Adrenal gland (tissue), 12 donors: ENCODE data around the gene CABP2. TPM values are rescaled to one million over a fixed set of nuclear protein-coding genes. Genes with fewer than 3 reads are reported as not detected.

ENCODE experiments used
- DNase-seq, 7 donors: peaks; one replicate each; pipeline ENCODE4 v3.0.0-alpha.2; 2019 to 2020
- H3K27ac ChIP-seq, 5 donors: fragments of 200-600 bp; sonication (generic) in 4 of 5; 1 replicate in 3 of 5; 2 replicates in 2 of 5; pipeline versions ENCODE4 v1.5.1 to v1.8.0; 2016 to 2020; ENCODE audit warnings: mild to moderate bottlenecking in 1 of 5
- H3K27me3 ChIP-seq: fragments of 200-600 bp; 2 replicates; pipeline ENCODE4 v1.8.0; 2021
- H3K36me3 ChIP-seq, 2 donors: fragments of 200-600 bp; replicated peaks in 1 of 2; 1 replicate in 1 of 2; 2 replicates in 1 of 2; pipeline versions ENCODE4 v1.5.1 to v1.8.0; 2018 to 2022
- H3K4me1 ChIP-seq, 2 donors: fragments of 200-600 bp; replicated peaks in 1 of 2; 1 replicate in 1 of 2; 2 replicates in 1 of 2; pipeline versions ENCODE4 v1.5.1 to v1.8.0; 2018 to 2021
- H3K4me3 ChIP-seq, 4 donors: fragments of 200-600 bp; sonication (generic) in 3 of 4; one replicate each; pipeline ENCODE4 v1.5.1; 2016 to 2018
- H3K9me3 ChIP-seq, 3 donors: fragments of 200-600 bp; sonication (generic) in 1 of 3; replicated peaks in 1 of 3; 1 replicate in 2 of 3; 2 replicates in 1 of 3; pipeline versions ENCODE4 v1.5.1 to v1.8.0; 2016 to 2021
- POLR2A ChIP-seq, 2 donors: fragments of 450-650 bp; IDR thresholded peaks; one replicate each; pipeline ENCODE4 v1.6.1; 2017; ENCODE audit warnings: antibody characterized with exemption in 2 of 2, mild to moderate bottlenecking in 2 of 2, moderate library complexity in 1 of 2
- WGBS, 4 donors: extraction: QIAGEN DNeasy Blood & Tissue Kit in 2 of 4; methylation state at CpG; one replicate each; pipeline versions ENCODE4 v1.1.5 to v1.1.7; 2013 to 2017; 5-methylcytosine and 5-hydroxymethylcytosine counted together
- intact Hi-C, 2 donors: fragments of 100-400 bp; cut with DNase I; formaldehyde crosslinking; loops; one replicate each; pipeline versions ENCODE4 v1.14.1 to v1.15.0; 2022 to 2023
- polyA plus RNA-seq, 3 donors: library from polyadenylated mRNA; stranded (reverse); fragments of 200-250 nt in 2 of 3; fragments of 350-450 nt in 1 of 3; fragmentation: Illumina TruSeq in 1 of 3; extraction: RNeasy Lipid Tissue Mini Kit (QIAGEN cat#74804) in 1 of 3; gene quantifications; one replicate each; pipeline ENCODE4 v1.2.3, GENCODE V29; 2013 to 2014
- total RNA-seq, 9 donors: library from RNA; depleted of rRNA in 4 of 9; stranded (reverse); fragments of >200 nt in 4 of 9; fragments of 120-200 nt in 1 of 9; fragmentation: NEBNext Ultra II Directional in 1 of 9; extraction: Animal tissue kit (Norgen Biotek cat#: 25700) in 1 of 9; gene quantifications; one replicate each; pipeline versions ENCODE4 v1.1.0 to v1.2.4, GENCODE V29; 2013 to 2023
- TF ChIP-seq, protein P1 (sequence below), 6 experiments: fragments of 450-650 bp in 4 of 6; fragments of 200-600 bp in 2 of 6; sonication (generic) in 1 of 6; IDR thresholded peaks; 1 replicate in 5 of 6; 2 replicates in 1 of 6; pipeline versions ENCODE4 v1.5.1 to v1.8.0; 2016 to 2021; ENCODE audit warnings: antibody characterized with exemption in 6 of 6, mild to moderate bottlenecking in 2 of 6, moderate library complexity in 1 of 6
- donor health status: healthy with polysubstance abuse.
- donor health status: Bipolar disorder and iron deficiency.
- donor health status: DM: yes; HTN: yes; CAD: no.
- donor health status: DM: no; HTN: no; CAD: no.
- donor health status: DM: no; HTN: no; CAD: no.
- donor health status: DM: yes; HTN: yes; CAD: no.

The CABP2 gene
- total and polyA plus RNA-seq, 12 donors = not detected

DNA sequence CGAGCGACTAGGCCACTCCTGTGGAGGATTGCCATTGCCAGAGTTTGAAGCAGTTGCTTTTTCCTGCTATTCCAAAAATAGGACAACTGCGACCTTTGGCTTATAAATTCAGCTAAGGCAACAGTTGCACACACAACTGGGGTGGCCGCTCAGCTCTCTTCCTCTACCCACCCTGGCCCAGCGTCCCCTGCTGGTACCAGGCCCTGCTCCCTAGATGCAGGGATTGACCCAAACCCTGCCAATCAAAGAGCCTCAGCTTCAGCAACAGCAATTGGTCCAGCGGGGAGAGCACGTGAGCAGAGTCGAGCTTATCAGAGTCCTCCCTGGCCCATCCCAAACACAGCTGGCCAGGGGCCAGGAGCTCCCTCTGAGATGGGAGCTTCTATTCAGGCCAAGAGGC, 22.0 kb upstream of the CABP2 start:
- Histone ChIP-seq H3K4me3 (no peak overlapping the region), H3K4me1 (no peaks in the 10 kb centered on the region), H3K36me3 (no peaks in the 10 kb centered on the region), H3K27ac (peak overlapping the region in 1 of 5 donors; percentile 16), H3K27me3 (no peaks in the 10 kb centered on the region), H3K9me3 (no peaks in the 10 kb centered on the region)
- peak in 5 of 7 donors; percentile 30 to 55 (median 35) for DNase-seq
- 40 to 65% (median 60%) methylated on average over 6 to 8 of the region's 8 CpGs for WGBS, 4 donors
- intact Hi-C loops = no loop called here
- TF ChIP-seq, protein P1, sequence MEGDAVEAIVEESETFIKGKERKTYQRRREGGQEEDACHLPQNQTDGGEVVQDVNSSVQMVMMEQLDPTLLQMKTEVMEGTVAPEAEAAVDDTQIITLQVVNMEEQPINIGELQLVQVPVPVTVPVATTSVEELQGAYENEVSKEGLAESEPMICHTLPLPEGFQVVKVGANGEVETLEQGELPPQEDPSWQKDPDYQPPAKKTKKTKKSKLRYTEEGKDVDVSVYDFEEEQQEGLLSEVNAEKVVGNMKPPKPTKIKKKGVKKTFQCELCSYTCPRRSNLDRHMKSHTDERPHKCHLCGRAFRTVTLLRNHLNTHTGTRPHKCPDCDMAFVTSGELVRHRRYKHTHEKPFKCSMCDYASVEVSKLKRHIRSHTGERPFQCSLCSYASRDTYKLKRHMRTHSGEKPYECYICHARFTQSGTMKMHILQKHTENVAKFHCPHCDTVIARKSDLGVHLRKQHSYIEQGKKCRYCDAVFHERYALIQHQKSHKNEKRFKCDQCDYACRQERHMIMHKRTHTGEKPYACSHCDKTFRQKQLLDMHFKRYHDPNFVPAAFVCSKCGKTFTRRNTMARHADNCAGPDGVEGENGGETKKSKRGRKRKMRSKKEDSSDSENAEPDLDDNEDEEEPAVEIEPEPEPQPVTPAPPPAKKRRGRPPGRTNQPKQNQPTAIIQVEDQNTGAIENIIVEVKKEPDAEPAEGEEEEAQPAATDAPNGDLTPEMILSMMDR (IDR thresholded peaks at IDR 0.05) = no peak
- TF ChIP-seq POLR2A (IDR thresholded peaks at IDR 0.05) = no peak

DNA sequence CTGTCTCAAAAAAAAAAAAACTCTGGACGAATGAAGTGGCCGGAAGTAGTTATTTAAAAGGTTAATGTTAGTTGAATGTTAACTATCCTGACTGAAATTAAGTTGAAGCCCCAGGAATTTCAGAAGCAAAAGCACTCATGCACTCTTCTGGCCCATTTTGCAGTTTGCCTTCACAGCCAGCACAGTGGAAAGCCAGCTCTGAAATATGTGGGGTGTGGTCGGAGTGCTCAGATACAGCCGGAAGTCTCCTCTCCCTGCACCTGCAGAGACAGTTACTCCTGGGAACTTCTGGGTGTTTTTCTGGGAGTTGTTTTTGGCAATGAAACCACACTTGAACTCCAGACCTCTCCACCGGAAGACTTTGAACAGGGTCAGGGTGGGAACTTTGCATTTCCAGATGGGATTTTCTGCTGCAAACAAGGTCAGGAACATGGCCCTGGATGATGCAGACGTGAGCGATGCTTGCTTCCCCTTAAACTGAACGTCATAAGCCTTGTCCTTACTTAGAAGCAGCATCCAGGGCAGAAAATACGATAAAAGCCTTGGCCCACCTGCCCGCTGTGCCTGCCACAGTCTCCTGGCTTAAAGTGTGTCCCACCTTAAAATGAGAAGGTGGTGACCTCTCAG, 21.5 kb upstream of the CABP2 start:
- H3K4me1 ChIP-seq = no peaks in the 10 kb centered on the region
- peak overlapping the region in 1 of 5 donors; percentile 16 for H3K27ac ChIP-seq
- H3K36me3 ChIP-seq = no peaks in the 10 kb centered on the region
- intact Hi-C loops = no loop called here
- no peaks in the 10 kb centered on the region for H3K27me3 ChIP-seq
- TF ChIP-seq, protein P1 (IDR thresholded peaks at IDR 0.05) = no peak
- no peak for TF ChIP-seq POLR2A (IDR thresholded peaks at IDR 0.05)
- DNase-seq = no peak
- no peaks in the 10 kb centered on the region for H3K9me3 ChIP-seq
- WGBS, 4 donors = 57 to 80% (median 70%) methylated on average over 8 to 10 of the region's 10 CpGs
- H3K4me3 ChIP-seq = no peak overlapping the region

DNA sequence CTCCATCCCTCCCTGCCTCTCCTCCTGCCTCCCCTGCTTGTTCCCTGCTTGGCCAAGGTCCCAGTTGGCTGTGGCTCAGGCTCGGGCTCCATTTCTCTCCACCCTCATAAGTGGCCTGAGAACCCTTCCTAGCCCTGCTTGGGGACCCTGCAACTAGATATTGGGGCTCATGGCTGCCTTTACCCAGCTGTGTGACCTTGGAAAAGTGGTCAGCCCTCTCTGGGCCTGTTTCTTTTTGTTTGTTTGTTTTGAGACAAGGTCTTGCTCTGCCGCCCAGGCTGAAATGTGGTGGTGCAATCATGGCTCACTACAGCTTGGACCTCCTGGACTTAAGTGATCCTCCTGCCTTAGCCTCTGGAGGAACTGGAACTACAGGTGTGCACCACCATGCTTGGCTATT, 20.3 kb upstream of the CABP2 start:
- no peak for DNase-seq
- WGBS, 4 donors = 50 to 67% (median 52%) methylated on average over 2 of the region's 2 CpGs
- no peaks in the 10 kb centered on the region for H3K9me3 ChIP-seq
- H3K27ac ChIP-seq = no peak overlapping the region
- H3K36me3 ChIP-seq = no peaks in the 10 kb centered on the region
- intact Hi-C loops = no loop called here
- no peak overlapping the region for H3K4me3 ChIP-seq
- no peaks in the 10 kb centered on the region for H3K4me1 ChIP-seq
- no peaks in the 10 kb centered on the region for H3K27me3 ChIP-seq
- TF ChIP-seq, protein P1 (IDR thresholded peaks at IDR 0.05) = no peak
- TF ChIP-seq POLR2A (IDR thresholded peaks at IDR 0.05) = no peak

DNA sequence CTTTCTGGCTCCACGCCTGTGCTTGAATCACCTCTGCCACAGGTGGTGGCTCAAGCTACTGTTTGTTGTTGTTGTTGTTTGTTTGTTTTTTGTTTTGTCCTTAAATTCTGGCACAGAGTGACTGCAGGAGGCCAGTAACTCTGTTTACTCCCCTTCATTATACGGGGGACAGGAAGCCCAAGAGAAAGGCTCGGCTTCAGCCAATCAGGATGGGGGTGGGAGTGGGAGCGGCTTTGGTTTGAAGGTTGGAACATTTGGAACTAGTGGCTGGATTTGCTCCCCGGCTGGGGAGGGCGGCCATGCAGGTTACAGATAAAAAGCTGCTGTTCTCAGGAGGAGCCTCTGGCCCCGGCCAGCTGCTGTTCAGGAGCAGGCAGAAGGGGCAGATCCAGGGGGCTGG, 19.7 kb upstream of the CABP2 start:
- Histone ChIP-seq H3K4me3 (no peak overlapping the region), H3K36me3 (no peaks in the 10 kb centered on the region), H3K9me3 (no peaks in the 10 kb centered on the region), H3K27me3 (no peaks in the 10 kb centered on the region), H3K4me1 (no peaks in the 10 kb centered on the region), H3K27ac (no peak overlapping the region)
- intact Hi-C loops = no loop called here
- 71 to 90% (median 78%) methylated on average over 5 to 7 of the region's 7 CpGs for WGBS, 4 donors
- no peak for DNase-seq
- TF ChIP-seq, protein P1 (IDR thresholded peaks at IDR 0.05) = no peak
- TF ChIP-seq POLR2A (IDR thresholded peaks at IDR 0.05) = no peak
